Measurements from ENCODE around the gene MAP3K6. TPM values are rescaled to one million over a fixed set of nuclear protein-coding genes. Genes with fewer than 3 reads are reported as not detected.

MAP3K6 gene
- total and polyA plus RNA-seq, 7 experiments from 2014 or later = 5.9 to 17.0 (median 14.2) TPM

DNA sequence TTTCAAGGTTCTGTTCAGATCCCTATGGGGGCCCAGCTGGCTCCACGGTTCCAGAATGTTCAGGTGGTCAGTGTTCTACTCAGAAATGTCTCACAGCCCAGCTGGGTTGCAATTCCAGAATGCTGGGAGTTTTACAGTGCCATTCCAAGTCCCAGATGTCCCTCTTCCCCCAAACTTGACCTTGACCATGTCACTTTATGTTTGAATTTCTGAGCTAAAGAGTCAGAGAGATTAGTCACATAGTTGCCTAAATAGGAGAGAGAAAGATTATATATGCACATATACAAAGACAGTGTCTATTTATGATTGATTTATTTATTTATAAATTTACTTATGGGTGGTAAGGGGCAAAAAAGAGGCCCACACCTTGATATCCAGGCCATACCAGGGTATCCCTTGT is 28.2 kb upstream of the MAP3K6 start:
- no peaks in the 10 kb centered on the region for H3K9me3 Mint-ChIP-seq
- no peak for ATAC-seq
- POLR2A ChIA-PET = interaction anchor here (0.6 to 1.9 kb wide), 6 partner anchors 58 to 209 kb away, joined by 3 to 6 read pairs (median 4); partner anchors contain the start of gene AHDC1

GRCh38 chr1:27394282-27394658 is 27.5 kb upstream of the MAP3K6 start:
- no peaks in the 10 kb centered on the region for H3K9me3 Mint-ChIP-seq
- Histone ChIP-seq H3K4me3 (ENCODE audit: low read length) (no peak overlapping the region), H3K9me3 (ENCODE audit: control insufficient read depth in 2 of 3, low read length in 3 of 3) (no peaks in the 10 kb centered on the region), H3K27ac (ENCODE audit: low read depth, low read length) (no peak overlapping the region), H3K36me3 (ENCODE audit: control insufficient read depth in 2 of 3, insufficient read depth in 3 of 3, low read length in 3 of 3) (no peaks in the 10 kb centered on the region), H3K27me3 (ENCODE audit: control insufficient read depth in 2 of 2, insufficient read depth in 2 of 2, low read length in 2 of 2) (no peaks in the 10 kb centered on the region), H3K4me1 (ENCODE audit: control insufficient read depth in 2 of 2, insufficient read depth in 2 of 2, low read length in 2 of 2) (peaks cover 9 to 18% of the 10 kb centered on the region in 2 donors)
- H3K4me1 Mint-ChIP-seq = peaks cover 11 to 32% (median 18%) of the 10 kb centered on the region in 7 donors
- intact Hi-C loops (cut with micrococcal nuclease) = loop anchor here (2.0 to 10.0 kb wide), 4 partner anchors 61 to 349 kb away; no protein-coding TSS in a partner anchor
- H3K27ac Mint-ChIP-seq = peak overlapping the region in 5 of 9 donors; percentile 14 to 84 (median 75)
- DNase-seq (no peak), ATAC-seq (no peak)
- H3K36me3 Mint-ChIP-seq = no peaks in the 10 kb centered on the region
- peaks cover 0 to 11% (median 0%) of the 10 kb centered on the region in 5 donors for H3K27me3 Mint-ChIP-seq
- peak overlapping the region in 9 of 10 donors; percentile 2 to 61 (median 29) for H3K4me3 Mint-ChIP-seq
- ChIA-PET POLR2A (interaction anchor here (0.9 kb wide), 1 partner anchor 61 kb away, joined by 3 read pairs; no protein-coding TSS in a partner anchor), CTCF (interaction anchor here (0.8 to 7.8 kb wide), 14 partner anchors 8 to 350 kb away, joined by 3 to 184 read pairs (median 4); no protein-coding TSS in a partner anchor)

More for the DNA sequence above, 28.2 kb upstream of the MAP3K6 start:
- no peaks in the 10 kb centered on the region for H3K36me3 Mint-ChIP-seq
- H3K36me3 ChIP-seq (ENCODE audit: control insufficient read depth in 2 of 3, insufficient read depth in 3 of 3, low read length in 3 of 3) = no peaks in the 10 kb centered on the region
- H3K27ac ChIP-seq (ENCODE audit: low read depth, low read length) = no peak overlapping the region
- CTCF ChIA-PET = interaction anchor here (0.6 to 7.8 kb wide), 20 partner anchors 8 to 465 kb away, joined by 3 to 184 read pairs (median 3); no protein-coding TSS in a partner anchor
- intact Hi-C loops (cut with micrococcal nuclease) = loop anchor here (1.0 to 10.0 kb wide), 9 partner anchors 38 to 350 kb away; no protein-coding TSS in a partner anchor
- no peaks in the 10 kb centered on the region for H3K27me3 ChIP-seq (ENCODE audit: control insufficient read depth in 2 of 2, insufficient read depth in 2 of 2, low read length in 2 of 2)
- H3K9me3 ChIP-seq (ENCODE audit: control insufficient read depth in 2 of 3, low read length in 3 of 3) = no peaks in the 10 kb centered on the region
- DNase-seq = no peak
- H3K4me3 ChIP-seq (ENCODE audit: low read length) = no peak overlapping the region
- H3K27ac Mint-ChIP-seq = peak overlapping the region in 8 of 9 donors; percentile 0 to 86 (median 78)
- H3K4me1 Mint-ChIP-seq = peaks cover 11 to 32% (median 18%) of the 10 kb centered on the region in 7 donors
- peak overlapping the region in 7 of 10 donors; percentile 9 to 61 (median 37) for H3K4me3 Mint-ChIP-seq
- peaks cover 9 to 18% of the 10 kb centered on the region in 2 donors for H3K4me1 ChIP-seq (ENCODE audit: control insufficient read depth in 2 of 2, insufficient read depth in 2 of 2, low read length in 2 of 2)
- peaks cover 0 to 8% (median 0%) of the 10 kb centered on the region in 5 donors for H3K27me3 Mint-ChIP-seq

- ChIA-PET POLR2A (no interaction called here), CTCF (interaction anchor here (0.7 to 7.8 kb wide), 4 partner anchors 84 to 213 kb away, joined by 3 to 184 read pairs (median 10); no protein-coding TSS in a partner anchor)
- Histone ChIP-seq H3K27me3 (ENCODE audit: control insufficient read depth in 2 of 2, insufficient read depth in 2 of 2, low read length in 2 of 2) (no peaks in the 10 kb centered on the region), H3K4me1 (ENCODE audit: control insufficient read depth in 2 of 2, insufficient read depth in 2 of 2, low read length in 2 of 2) (peaks cover 9 to 18% of the 10 kb centered on the region in 2 donors), H3K9me3 (ENCODE audit: control insufficient read depth in 2 of 3, low read length in 3 of 3) (no peaks in the 10 kb centered on the region), H3K36me3 (ENCODE audit: control insufficient read depth in 2 of 3, insufficient read depth in 3 of 3, low read length in 3 of 3) (no peaks in the 10 kb centered on the region), H3K27ac (ENCODE audit: low read depth, low read length) (no peak overlapping the region), H3K4me3 (ENCODE audit: low read length) (no peak overlapping the region)
- peaks cover 0 to 11% (median 0%) of the 10 kb centered on the region in 5 donors for H3K27me3 Mint-ChIP-seq
- DNase-seq (no peak), ATAC-seq (no peak)
- peaks cover 11 to 29% (median 18%) of the 10 kb centered on the region in 7 donors for H3K4me1 Mint-ChIP-seq
- no peaks in the 10 kb centered on the region for H3K36me3 Mint-ChIP-seq
- peak overlapping the region in 8 of 10 donors; percentile 20 to 90 (median 57) for H3K4me3 Mint-ChIP-seq
- intact Hi-C loops (cut with micrococcal nuclease) = loop anchor here (2.0 to 10.0 kb wide), 5 partner anchors 61 to 349 kb away; no protein-coding TSS in a partner anchor
- H3K27ac Mint-ChIP-seq = peak overlapping the region in 3 of 9 donors; percentile 75 to 84 (median 80)
- H3K9me3 Mint-ChIP-seq = peaks cover 0 to 1% (median 0%) of the 10 kb centered on the region in 11 donors
Observed at GRCh38 chr1:27393641-27394281, 27.0 kb upstream of the MAP3K6 start.

DNA sequence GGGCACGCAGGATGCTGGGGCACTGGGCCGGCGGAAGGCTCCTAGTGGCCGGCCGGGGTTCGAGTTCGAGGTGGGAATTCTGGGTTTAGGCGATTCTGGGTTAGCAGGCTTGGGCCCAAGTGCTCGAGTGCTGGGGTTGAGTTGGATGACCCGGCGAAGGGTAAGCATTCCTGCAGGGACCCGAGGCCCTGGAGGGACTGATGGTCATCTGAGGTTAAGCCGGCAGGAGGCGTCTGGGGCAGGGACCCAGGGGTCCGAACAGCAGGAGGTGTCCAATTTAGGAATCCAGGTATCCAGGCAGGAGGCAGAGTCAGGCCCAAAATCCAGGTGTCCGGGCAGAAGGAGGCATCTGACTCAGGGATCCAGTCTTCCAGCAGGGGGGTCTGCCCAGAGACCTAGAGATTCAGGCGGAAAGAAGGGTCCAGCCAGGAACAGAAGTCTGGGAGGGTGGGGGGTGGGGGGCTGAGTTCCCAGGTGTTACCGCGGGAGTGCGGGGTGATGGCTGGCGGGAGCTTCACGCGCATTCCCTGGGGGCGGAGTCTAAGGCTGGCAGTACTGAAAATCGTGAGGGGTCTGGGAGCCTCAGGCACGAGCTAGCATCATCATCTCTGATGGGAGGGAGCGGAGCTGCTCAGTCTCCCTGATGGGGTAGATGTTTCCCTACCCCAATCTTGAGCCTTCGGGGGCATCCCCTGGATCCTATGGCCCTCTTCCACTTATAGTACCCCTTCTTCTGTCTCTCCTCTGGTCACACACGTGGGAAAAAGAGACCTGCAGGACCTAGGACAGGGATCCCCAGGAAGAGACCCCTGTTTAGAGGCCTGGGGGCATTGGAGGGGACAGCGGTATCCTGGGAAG is 26.2 kb upstream of the MAP3K6 start:
- DNase-seq (no peak), ATAC-seq (no peak)
- Histone ChIP-seq H3K9me3 (ENCODE audit: control insufficient read depth in 2 of 3, low read length in 3 of 3) (no peaks in the 10 kb centered on the region), H3K36me3 (ENCODE audit: control insufficient read depth in 2 of 3, insufficient read depth in 3 of 3, low read length in 3 of 3) (no peaks in the 10 kb centered on the region), H3K4me1 (ENCODE audit: control insufficient read depth in 2 of 2, insufficient read depth in 2 of 2, low read length in 2 of 2) (peaks cover 9 to 18% of the 10 kb centered on the region in 2 donors), H3K27me3 (ENCODE audit: control insufficient read depth in 2 of 2, insufficient read depth in 2 of 2, low read length in 2 of 2) (no peaks in the 10 kb centered on the region), H3K27ac (ENCODE audit: low read depth, low read length) (peak overlapping the region; percentile 64), H3K4me3 (ENCODE audit: low read length) (peak overlapping the region; percentile 57)
- CTCF ChIA-PET = interaction anchor here (0.7 to 7.8 kb wide), 3 partner anchors 83 to 214 kb away, joined by 3 to 184 read pairs (median 3); no protein-coding TSS in a partner anchor
- intact Hi-C loops (cut with micrococcal nuclease) = loop anchor here (1.0 to 10.0 kb wide), 6 partner anchors 28 to 348 kb away; partner anchors contain the start of gene TMEM222 (in 1 of the 2)
- POLR2A ChIA-PET = no interaction called here
- peaks cover 0 to 16% (median 0%) of the 10 kb centered on the region in 5 donors for H3K27me3 Mint-ChIP-seq
- H3K4me1 Mint-ChIP-seq = peaks cover 12 to 27% (median 20%) of the 10 kb centered on the region in 7 donors
- H3K27ac Mint-ChIP-seq = peak overlapping the region in 6 of 9 donors; percentile 41 to 94 (median 55)
- peak overlapping the region in 9 of 10 donors; percentile 39 to 90 (median 70) for H3K4me3 Mint-ChIP-seq
- H3K36me3 Mint-ChIP-seq = no peaks in the 10 kb centered on the region
- H3K9me3 Mint-ChIP-seq = peaks cover 0 to 1% (median 0%) of the 10 kb centered on the region in 11 donors

DNA sequence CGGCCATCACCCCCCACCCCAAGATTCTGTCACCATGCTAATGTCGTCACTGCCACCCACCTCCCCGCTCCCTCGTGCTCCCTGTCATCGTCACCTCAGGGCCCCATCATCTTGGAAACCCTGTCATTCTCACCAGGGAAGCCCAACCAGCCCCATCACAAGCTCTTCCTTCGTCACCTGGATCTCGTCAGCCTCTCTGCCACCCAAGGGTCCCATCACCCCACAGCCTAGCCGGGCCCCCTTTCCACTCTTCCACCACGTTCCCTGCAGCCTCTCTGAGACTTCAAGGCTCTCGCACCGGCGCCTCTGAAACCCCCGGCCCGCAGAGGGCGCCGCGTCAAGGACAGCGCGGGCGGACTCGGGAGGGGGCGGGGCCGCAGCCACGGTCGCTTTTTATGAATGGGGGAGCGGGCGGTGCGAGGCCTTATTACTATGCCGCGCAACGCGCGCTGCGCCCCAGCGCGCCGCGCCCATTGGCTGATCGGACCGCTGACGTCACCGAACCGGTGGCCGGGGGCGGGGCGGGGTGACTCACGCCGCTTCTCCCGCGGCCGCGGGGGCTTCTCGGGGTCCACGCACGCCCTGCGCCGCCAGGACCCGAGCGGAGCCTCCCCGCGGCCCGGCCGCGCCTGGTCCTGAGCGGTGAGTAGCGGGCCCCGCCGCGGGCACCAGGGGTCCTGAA is 25.5 kb upstream of the MAP3K6 start, which contains the start of gene GPR3:
Gene GPR3 (plus strand): TSS at position 527 of the 682 bp plus-strand sequence. CDS start 1,177 bp downstream, outside the sequence.
- ChIA-PET CTCF (interaction anchor here (0.6 to 8.3 kb wide), 6 partner anchors 34 to 214 kb away, joined by 3 to 72 read pairs (median 22); no protein-coding TSS in a partner anchor), POLR2A (interaction anchor here (1.1 to 1.8 kb wide), 2 partner anchors 59 to 92 kb away, joined by 3 to 5 read pairs; no protein-coding TSS in a partner anchor)
- Histone ChIP-seq H3K36me3 (ENCODE audit: control insufficient read depth in 2 of 3, insufficient read depth in 3 of 3, low read length in 3 of 3) (no peaks in the 10 kb centered on the region), H3K27ac (ENCODE audit: low read depth, low read length) (peak within 1 kb of the TSS; percentile 64), H3K27me3 (ENCODE audit: control insufficient read depth in 2 of 2, insufficient read depth in 2 of 2, low read length in 2 of 2) (no peaks in the 10 kb centered on the region), H3K4me1 (ENCODE audit: control insufficient read depth in 2 of 2, insufficient read depth in 2 of 2, low read length in 2 of 2) (peaks cover 9 to 18% of the 10 kb centered on the region in 2 donors), H3K9me3 (ENCODE audit: control insufficient read depth in 2 of 3, low read length in 3 of 3) (no peaks in the 10 kb centered on the region), H3K4me3 (ENCODE audit: low read length) (peak within 1 kb of the TSS; percentile 57)
- no peaks in the 10 kb centered on the region for H3K36me3 Mint-ChIP-seq
- DNase-seq (peak; percentile 82 to 95 (median 88)), ATAC-seq (peak; percentile 97)
- peaks cover 0 to 16% (median 0%) of the 10 kb centered on the region in 5 donors for H3K27me3 Mint-ChIP-seq
- H3K4me3 Mint-ChIP-seq = peak within 1 kb of the TSS; percentile 76 to 90 (median 83)
- peak within 1 kb of the TSS; percentile 54 to 98 (median 84) for H3K27ac Mint-ChIP-seq
- peaks cover 12 to 27% (median 20%) of the 10 kb centered on the region in 7 donors for H3K4me1 Mint-ChIP-seq
- intact Hi-C loops (cut with micrococcal nuclease) = loop anchor here (1.0 to 10.0 kb wide), 6 partner anchors 27 to 347 kb away; partner anchors contain the start of gene TMEM222 (in 1 of the 2)
- H3K9me3 Mint-ChIP-seq = peaks cover 0 to 1% (median 0%) of the 10 kb centered on the region in 11 donors
